ENCODE measurements around the gene RILPL1.
A peak's percentile ranks its signal among the peaks of the same experiment; 100 is the strongest.
"Not testable (repeated sequence)": the region's sequence is repeated elsewhere in the genome, so short reads cannot be mapped to it uniquely, and the experiment has no call there.

The RILPL1 gene

GRCh38 chr12:123468786-123469185 lies 64.7 kb downstream of the RILPL1 start:
- DNase-seq (ENCODE audit: low read depth), result no peak

- DNase-seq (ENCODE audit: low read depth), result no peak
Observed at GRCh38 chr12:123465084-123465483, 68.4 kb downstream of the RILPL1 start.

GRCh38 chr12:123463174-123463573 lies 70.3 kb downstream of the RILPL1 start:
- DNase-seq (ENCODE audit: low read depth), result not testable (repeated sequence)

- peak; percentile 78 for DNase-seq (ENCODE audit: low read depth)
Observed at GRCh38 chr12:123457980-123458779, 75.3 kb downstream of the RILPL1 start, which contains the start of gene SNRNP35. Gene SNRNP35, plus strand, starts transcription at chr12:123458139. Its CDS starts 7,402 bp downstream, at chr12:123465541.

GRCh38 chr12:123453165-123453564 lies 80.4 kb downstream of the RILPL1 start:
- DNase-seq (ENCODE audit: low read depth), result no peak

GRCh38 chr12:123452276-123452550 lies 81.3 kb downstream of the RILPL1 start:
- not testable (repeated sequence) for DNase-seq (ENCODE audit: low read depth)

- no peak for DNase-seq (ENCODE audit: low read depth)
Observed at GRCh38 chr12:123450636-123451035, 82.9 kb downstream of the RILPL1 start.

- no peak for DNase-seq (ENCODE audit: low read depth)
Observed at GRCh38 chr12:123449856-123450255, 83.7 kb downstream of the RILPL1 start.

GRCh38 chr12:123449249-123449733 lies 84.2 kb downstream of the RILPL1 start:
- DNase-seq (ENCODE audit: low read depth), result no peak

- DNase-seq (ENCODE audit: low read depth), result no peak
Observed at GRCh38 chr12:123446333-123446713, 87.2 kb downstream of the RILPL1 start.

GRCh38 chr12:123445388-123446332 lies 87.9 kb downstream of the RILPL1 start:
- no peak for DNase-seq (ENCODE audit: low read depth)

GRCh38 chr12:123444092-123445026 lies 89.2 kb downstream of the RILPL1 start:
- DNase-seq (ENCODE audit: low read depth), result no peak

GRCh38 chr12:123442774-123443173 lies 90.7 kb downstream of the RILPL1 start:
- no peak for DNase-seq (ENCODE audit: low read depth)

- no peak for DNase-seq (ENCODE audit: low read depth)
Observed at GRCh38 chr12:123441523-123442164, 91.9 kb downstream of the RILPL1 start.

- peak; percentile 89 for DNase-seq (ENCODE audit: low read depth)
Observed at GRCh38 chr12:123436017-123436964, 97.2 kb downstream of the RILPL1 start, which contains the start of gene RILPL2. Gene RILPL2, minus strand, starts transcription at chr12:123436684. Its CDS starts 264 bp downstream, at chr12:123436420.

GRCh38 chr12:123435636-123436016 lies 97.9 kb downstream of the RILPL1 start:
- DNase-seq (ENCODE audit: low read depth), result no peak

GRCh38 chr12:123433615-123434014 lies 99.9 kb downstream of the RILPL1 start:
- no peak for DNase-seq (ENCODE audit: low read depth)

- DNase-seq (ENCODE audit: low read depth), result peak; percentile 36
Observed at GRCh38 chr12:123431951-123432817, 101.3 kb downstream of the RILPL1 start.

GRCh38 chr12:123429101-123429500 lies 104.4 kb downstream of the RILPL1 start:
- DNase-seq (ENCODE audit: low read depth), result not testable (repeated sequence)
